Sigmoid colon (tissue), 7 donors: Measurements from ENCODE around the gene ECSCR. TPM values are rescaled to one million over a fixed set of nuclear protein-coding genes. Genes with fewer than 3 reads are reported as not detected.
"Not testable (repeated sequence)": the region's sequence is repeated elsewhere in the genome, so short reads cannot be mapped to it uniquely, and the experiment has no call there.

Source experiments
- DNase-seq: peaks from one replicate; pipeline ENCODE4 v3.0.0-alpha.2; 2019
- H3K27ac ChIP-seq, 4 donors: fragments of 200-600 bp; sonication (generic); one replicate each; pipeline ENCODE4 v1.5.1; 2016 to 2019; ENCODE audit warnings: mild to moderate bottlenecking in 1 of 4
- H3K27me3 ChIP-seq, 3 donors: fragments of 200-600 bp; sonication (generic); one replicate each; pipeline ENCODE4 v1.5.1; 2019; ENCODE audit warnings: mild to moderate bottlenecking in 1 of 3
- H3K36me3 ChIP-seq, 4 donors: fragments of 200-600 bp; sonication (generic); one replicate each; pipeline ENCODE4 v1.5.1; 2016 to 2019
- H3K4me1 ChIP-seq, 4 donors: fragments of 200-600 bp; sonication (generic); one replicate each; pipeline ENCODE4 v1.5.1; 2017 to 2019
- H3K4me3 ChIP-seq, 4 donors: fragments of 200-600 bp; sonication (generic); one replicate each; pipeline ENCODE4 v1.5.1; 2017 to 2019; ENCODE audit warnings: mild to moderate bottlenecking in 2 of 4, moderate library complexity in 1 of 4
- H3K9me3 ChIP-seq, 4 donors: fragments of 200-600 bp in 3 of 4; sonication (generic) in 3 of 4; one replicate each; pipeline versions ENCODE4 v1.5.1 to v1.6.1; 2013 to 2019
- EP300 ChIP-seq, 4 donors: sonication (generic); formaldehyde crosslinking; IDR thresholded peaks; one replicate each; pipeline ENCODE4 v1.6.1; 2017; ENCODE audit warnings: antibody characterized with exemption in 4 of 4
- POLR2A ChIP-seq, 2 donors: fragments of 450-650 bp; IDR thresholded peaks; one replicate each; pipeline ENCODE4 v1.6.1; 2016; ENCODE audit warnings: antibody characterized with exemption in 2 of 2, mild to moderate bottlenecking in 2 of 2, moderate library complexity in 2 of 2
- POLR2AphosphoS5 ChIP-seq, 4 donors: sonication (generic); formaldehyde crosslinking; IDR thresholded peaks; one replicate each; pipeline ENCODE4 v1.6.1; 2017; ENCODE audit warnings: antibody characterized with exemption in 4 of 4
- WGBS, 2 donors: extraction: QIAGEN DNeasy Blood & Tissue Kit; methylation state at CpG; one replicate each; pipeline ENCODE4 v1.1.7; 2013; 5-methylcytosine and 5-hydroxymethylcytosine counted together
- intact Hi-C: fragments of 100-400 bp; cut with DNase I; formaldehyde crosslinking; loops from one replicate; pipeline ENCODE4 v1.15.1; 2023
- polyA plus RNA-seq, 3 donors: library from polyadenylated mRNA; stranded (reverse); fragments of 200-250 nt; gene quantifications; one replicate each; pipeline ENCODE4 v1.2.3, GENCODE V29; 2013
- total RNA-seq, 4 donors: library from RNA; depleted of rRNA; stranded (reverse); fragments of >200 nt; gene quantifications; one replicate each; pipeline ENCODE4 v1.1.0, GENCODE V29; 2016
- TF ChIP-seq, protein P1 (sequence below), 4 experiments: fragments of 450-650 bp in 3 of 4; fragments of 200-600 bp in 1 of 4; IDR thresholded peaks; one replicate each; pipeline ENCODE4 v1.5.1; 2016 to 2019; ENCODE audit warnings: antibody characterized with exemption in 4 of 4, mild to moderate bottlenecking in 3 of 4, moderate library complexity in 2 of 4
- donor health status: healthy with polysubstance abuse.
- donor health status: Bipolar disorder and iron deficiency.
- donor health status: healthy.

The ECSCR gene, protein sequence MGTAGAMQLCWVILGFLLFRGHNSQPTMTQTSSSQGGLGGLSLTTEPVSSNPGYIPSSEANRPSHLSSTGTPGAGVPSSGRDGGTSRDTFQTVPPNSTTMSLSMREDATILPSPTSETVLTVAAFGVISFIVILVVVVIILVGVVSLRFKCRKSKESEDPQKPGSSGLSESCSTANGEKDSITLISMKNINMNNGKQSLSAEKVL
- total RNA-seq (10 to 100 TPM in 3 of 4 donors, 1 to 10 TPM in 1; 6.1 to 16.6 (median 15.6) TPM), polyA plus RNA-seq (10 to 100 TPM in 2 of 3 donors, 1 to 10 TPM in 1; 2.5 to 13.7 (median 11.4) TPM)

DNA sequence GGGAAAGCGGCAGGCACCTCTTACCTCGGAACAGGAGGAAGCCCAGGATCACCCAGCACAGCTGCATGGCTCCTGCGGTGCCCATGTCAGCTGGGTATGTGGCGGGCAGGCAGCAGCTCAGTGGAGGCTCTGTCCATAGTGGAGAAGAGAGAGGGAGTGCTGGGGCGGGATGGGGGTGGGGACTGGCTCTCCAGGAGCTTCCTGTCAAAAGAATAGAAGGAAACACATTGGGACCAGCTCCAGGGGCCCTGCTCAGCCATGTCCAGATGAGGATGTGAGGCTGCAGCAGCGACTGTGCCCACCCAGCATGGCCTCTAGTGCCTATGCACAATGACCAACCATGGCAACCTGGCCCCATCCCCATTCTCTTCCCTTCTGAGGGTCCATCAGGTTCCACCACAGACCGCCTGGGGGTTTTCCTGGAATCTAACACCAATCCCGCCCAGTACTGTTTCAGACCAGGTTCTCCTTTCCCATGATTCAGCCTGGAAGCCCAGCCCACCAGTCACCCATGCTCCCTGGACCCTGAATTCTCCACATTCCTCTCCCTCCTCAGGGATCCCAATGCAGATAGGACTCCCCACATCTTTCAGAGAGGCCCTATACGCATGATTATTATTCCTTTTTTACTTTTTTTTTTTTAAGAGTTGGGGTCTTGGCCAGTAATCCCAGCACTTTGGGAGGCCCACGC, at the start of gene ECSCR:
Gene ECSCR, minus strand, starts transcription at position 158 of the 691 bp plus-strand sequence. Its CDS starts 73 bp downstream, at position 85.
- H3K36me3 ChIP-seq, result no peaks in the 10 kb centered on the region
- H3K27me3 ChIP-seq, result no peaks in the 10 kb centered on the region
- intact Hi-C loops, result no loop called here
- TF ChIP-seq, protein P1, sequence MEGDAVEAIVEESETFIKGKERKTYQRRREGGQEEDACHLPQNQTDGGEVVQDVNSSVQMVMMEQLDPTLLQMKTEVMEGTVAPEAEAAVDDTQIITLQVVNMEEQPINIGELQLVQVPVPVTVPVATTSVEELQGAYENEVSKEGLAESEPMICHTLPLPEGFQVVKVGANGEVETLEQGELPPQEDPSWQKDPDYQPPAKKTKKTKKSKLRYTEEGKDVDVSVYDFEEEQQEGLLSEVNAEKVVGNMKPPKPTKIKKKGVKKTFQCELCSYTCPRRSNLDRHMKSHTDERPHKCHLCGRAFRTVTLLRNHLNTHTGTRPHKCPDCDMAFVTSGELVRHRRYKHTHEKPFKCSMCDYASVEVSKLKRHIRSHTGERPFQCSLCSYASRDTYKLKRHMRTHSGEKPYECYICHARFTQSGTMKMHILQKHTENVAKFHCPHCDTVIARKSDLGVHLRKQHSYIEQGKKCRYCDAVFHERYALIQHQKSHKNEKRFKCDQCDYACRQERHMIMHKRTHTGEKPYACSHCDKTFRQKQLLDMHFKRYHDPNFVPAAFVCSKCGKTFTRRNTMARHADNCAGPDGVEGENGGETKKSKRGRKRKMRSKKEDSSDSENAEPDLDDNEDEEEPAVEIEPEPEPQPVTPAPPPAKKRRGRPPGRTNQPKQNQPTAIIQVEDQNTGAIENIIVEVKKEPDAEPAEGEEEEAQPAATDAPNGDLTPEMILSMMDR (IDR thresholded peaks at IDR 0.05), result no peak
- no peak for TF ChIP-seq POLR2AphosphoS5 (IDR thresholded peaks at IDR 0.05)
- no peak for TF ChIP-seq POLR2A (IDR thresholded peaks at IDR 0.05)
- no peak for TF ChIP-seq EP300 (IDR thresholded peaks at IDR 0.05)
- peak within 1 kb of the TSS in 3 of 4 donors; percentile 23 to 65 (median 52) for H3K27ac ChIP-seq
- DNase-seq, result no peak
- no peaks in the 10 kb centered on the region for H3K4me1 ChIP-seq
- no peaks in the 10 kb centered on the region for H3K9me3 ChIP-seq
- peak within 1 kb of the TSS in 2 of 4 donors; percentile 15 to 18 for H3K4me3 ChIP-seq
- WGBS, 2 donors, result 87 to 92% methylated on average over 10 of the region's 10 CpGs

DNA sequence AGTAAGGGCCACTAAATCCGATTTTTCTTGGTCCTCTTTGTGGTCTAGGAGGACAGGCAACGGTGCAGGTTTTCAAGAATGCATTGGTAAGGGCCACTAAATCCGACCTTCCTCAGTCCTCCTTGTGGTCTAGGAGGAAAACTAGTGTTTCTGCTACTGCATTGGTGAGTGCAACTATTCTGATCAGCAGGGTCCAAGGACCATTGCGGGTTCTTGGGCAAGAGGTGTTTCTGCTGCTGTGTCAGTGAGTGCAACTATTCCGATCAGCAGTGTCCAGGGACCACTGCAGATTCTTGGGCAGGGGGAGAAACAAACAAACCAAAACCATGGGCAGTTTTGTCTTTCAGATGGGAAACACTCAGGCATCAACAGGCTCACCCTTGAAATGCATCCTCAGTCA, 42.2 kb upstream of the ECSCR start:
- H3K9me3 ChIP-seq, H3K36me3 ChIP-seq, H3K27ac ChIP-seq, DNase-seq, intact Hi-C loops, H3K4me3 ChIP-seq, H3K4me1 ChIP-seq, H3K27me3 ChIP-seq: not testable (repeated sequence)
- 82 to 90% methylated on average over 5 of the region's 5 CpGs for WGBS, 2 donors

DNA sequence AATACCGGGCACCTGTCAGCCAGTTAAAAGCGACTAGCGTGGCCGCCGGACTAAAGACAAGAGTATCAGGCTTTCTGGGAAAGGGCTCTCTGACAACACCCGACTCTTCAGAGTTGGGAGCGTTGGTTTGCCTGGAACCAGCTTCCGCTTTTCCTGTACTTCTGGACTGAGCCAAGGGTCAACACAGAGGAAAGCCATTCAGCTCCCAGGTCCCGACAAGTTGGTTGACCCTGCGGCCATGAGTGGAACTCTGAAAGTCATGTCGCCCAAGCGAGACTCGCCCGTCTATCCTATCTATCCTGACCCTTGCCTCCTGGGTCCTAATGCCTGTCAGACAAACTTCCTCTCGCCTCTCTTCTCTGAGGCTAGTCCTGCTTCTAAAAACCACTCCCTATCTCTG, 41.3 kb upstream of the ECSCR start:
- intact Hi-C loops, DNase-seq: not testable (repeated sequence)

DNA sequence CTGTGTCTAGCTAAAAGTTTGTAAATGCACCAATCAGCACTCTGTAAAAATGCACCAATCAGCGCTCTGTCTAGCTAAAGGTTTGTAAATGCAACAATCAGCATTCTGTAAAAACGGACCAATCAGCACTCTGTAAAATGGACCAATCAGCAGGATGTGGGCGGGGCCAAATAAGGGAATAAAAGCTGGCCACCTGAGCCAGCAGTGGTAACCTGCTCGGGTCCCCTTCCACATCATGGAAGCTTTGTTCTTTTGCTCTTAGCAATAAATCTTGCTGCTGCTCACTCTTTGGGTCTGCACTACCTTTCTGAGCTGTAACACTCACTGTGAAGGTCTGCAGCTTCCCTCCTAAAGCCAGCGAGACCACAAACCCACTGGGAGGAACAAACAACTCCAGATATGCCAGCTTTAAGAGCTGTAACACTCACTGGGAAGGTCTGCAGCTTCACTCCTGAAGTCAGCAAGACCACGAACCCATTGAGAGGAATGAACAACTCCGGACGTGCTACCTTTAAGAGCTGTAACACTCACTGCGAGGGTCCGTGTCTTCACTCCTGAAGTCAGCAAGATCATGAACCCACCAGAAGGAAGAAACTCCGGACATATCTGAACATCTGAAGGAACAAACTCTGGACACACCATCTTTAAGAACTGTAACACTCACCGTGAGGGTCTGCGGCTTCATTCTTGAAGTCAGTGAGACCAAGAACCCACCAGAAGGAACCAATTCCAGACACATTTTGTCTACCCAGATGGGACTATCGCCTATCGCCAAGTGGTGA, 40.7 kb upstream of the ECSCR start:
- DNase-seq, intact Hi-C loops, H3K9me3 ChIP-seq, H3K4me1 ChIP-seq, H3K4me3 ChIP-seq, H3K27ac ChIP-seq, H3K36me3 ChIP-seq, H3K27me3 ChIP-seq: not testable (repeated sequence)
- 91 to 93% methylated on average over 15 of the region's 15 CpGs for WGBS, 2 donors

More for the DNA sequence above, 41.3 kb upstream of the ECSCR start:
- H3K27ac ChIP-seq, H3K9me3 ChIP-seq, H3K4me3 ChIP-seq, H3K36me3 ChIP-seq, H3K4me1 ChIP-seq, H3K27me3 ChIP-seq: not testable (repeated sequence)
- 88 to 89% methylated on average over 15 of the region's 15 CpGs for whole genome bisulfite sequencing, 2 donors

DNA sequence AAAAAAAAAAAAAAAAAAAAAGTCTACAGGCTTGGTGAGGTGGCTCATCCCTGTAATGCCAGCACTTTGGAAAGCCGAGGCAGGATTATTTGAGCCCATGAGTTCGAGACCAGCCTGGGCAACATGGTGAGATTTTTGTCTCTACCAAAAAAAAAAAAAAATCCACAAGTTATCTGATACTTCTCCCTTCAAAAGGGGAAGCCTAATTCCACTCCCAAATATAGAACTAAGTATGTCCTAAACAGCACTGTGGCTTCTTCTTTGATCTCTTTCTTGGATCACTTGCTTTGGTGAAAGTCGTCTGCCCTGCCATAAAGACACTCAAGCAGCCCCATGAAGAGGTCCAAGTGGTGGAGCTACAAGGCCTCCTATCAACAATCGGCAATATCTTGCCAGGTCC, 38.8 kb upstream of the ECSCR start:
- Histone ChIP-seq H3K4me3 (no peak overlapping the region), H3K4me1 (no peaks in the 10 kb centered on the region), H3K36me3 (no peaks in the 10 kb centered on the region), H3K27ac (no peak overlapping the region), H3K9me3 (no peaks in the 10 kb centered on the region), H3K27me3 (no peaks in the 10 kb centered on the region)
- intact Hi-C loops, result no loop called here
- TF ChIP-seq POLR2AphosphoS5 (IDR thresholded peaks at IDR 0.05) (no peak), EP300 (IDR thresholded peaks at IDR 0.05) (no peak), POLR2A (IDR thresholded peaks at IDR 0.05) (no peak)
- WGBS, 2 donors, result 83 to 94% methylated on average over 4 of the region's 4 CpGs
- no peak for DNase-seq

DNA sequence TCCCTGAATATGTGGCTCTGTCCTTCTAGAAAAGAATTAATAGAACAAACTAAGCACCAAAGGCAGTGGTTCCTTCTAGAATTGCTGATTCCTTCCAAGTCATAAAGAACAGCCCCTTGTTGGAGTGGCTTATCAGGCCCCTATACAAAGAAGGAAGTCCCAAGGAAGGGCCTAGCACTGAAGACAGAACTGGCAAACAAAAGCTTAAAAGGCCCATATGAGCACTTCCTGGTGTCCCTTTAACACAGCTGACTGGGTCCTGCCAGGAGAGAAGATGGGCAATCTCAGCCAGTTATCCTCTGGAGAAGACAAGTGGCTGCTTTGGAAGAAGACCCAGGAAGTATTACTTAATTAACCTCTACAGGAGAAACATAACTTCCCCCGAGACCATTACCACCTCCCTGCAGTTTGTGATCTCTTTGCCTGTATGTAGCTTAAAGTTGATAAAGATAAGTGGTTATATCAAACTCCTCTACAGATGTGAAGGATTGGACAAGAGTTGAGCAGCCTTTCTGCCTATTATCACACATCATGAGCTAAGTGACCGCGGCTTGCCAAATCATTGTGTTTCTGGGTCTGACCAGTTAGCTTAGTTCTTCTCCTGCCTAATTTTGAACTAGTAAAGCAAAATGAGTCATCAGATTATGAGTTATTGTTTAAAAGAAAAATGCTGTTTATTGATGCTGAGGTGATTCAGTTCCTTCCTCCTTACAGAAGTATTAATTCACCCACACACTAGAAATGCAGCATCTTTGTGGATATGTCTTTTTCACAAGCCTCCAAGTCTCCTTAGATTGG, 33.3 kb upstream of the ECSCR start:
- H3K4me3 ChIP-seq, result no peak overlapping the region
- H3K9me3 ChIP-seq, result no peaks in the 10 kb centered on the region
- peak overlapping the region in 1 of 4 donors; percentile 24 for H3K27ac ChIP-seq
- no peak for TF ChIP-seq POLR2A (IDR thresholded peaks at IDR 0.05)
- H3K36me3 ChIP-seq, result no peaks in the 10 kb centered on the region
- no peaks in the 10 kb centered on the region for H3K27me3 ChIP-seq
- H3K4me1 ChIP-seq, result peaks cover 0 to 6% (median 2%) of the 10 kb centered on the region in 4 donors
- 83 to 95% methylated on average over 3 of the region's 3 CpGs for WGBS, 2 donors
- intact Hi-C loops, result no loop called here
- DNase-seq, result no peak
